ENCODE data around the gene ACOT7.

DNA sequence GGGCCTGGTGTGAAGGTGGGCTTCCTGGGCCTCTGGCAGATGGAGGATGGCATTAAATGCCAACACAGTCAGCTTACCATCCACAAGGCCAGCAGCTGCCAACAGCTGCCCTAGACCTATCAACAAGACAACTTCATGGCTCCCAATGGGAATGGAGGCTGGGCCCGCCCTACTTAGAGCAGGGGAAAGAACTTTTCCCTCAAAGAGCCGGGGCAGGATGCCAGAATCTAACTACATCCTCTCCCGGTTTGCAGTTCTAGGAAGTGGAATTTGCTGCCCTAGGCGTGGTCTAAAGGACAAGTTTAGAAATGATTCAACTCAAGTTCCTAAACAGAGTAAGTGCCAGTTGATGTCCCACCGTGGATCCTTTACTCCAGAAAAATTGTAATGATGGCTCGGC is 170.9 kb downstream of the ACOT7 start:
- TF ChIP-seq, protein P1, sequence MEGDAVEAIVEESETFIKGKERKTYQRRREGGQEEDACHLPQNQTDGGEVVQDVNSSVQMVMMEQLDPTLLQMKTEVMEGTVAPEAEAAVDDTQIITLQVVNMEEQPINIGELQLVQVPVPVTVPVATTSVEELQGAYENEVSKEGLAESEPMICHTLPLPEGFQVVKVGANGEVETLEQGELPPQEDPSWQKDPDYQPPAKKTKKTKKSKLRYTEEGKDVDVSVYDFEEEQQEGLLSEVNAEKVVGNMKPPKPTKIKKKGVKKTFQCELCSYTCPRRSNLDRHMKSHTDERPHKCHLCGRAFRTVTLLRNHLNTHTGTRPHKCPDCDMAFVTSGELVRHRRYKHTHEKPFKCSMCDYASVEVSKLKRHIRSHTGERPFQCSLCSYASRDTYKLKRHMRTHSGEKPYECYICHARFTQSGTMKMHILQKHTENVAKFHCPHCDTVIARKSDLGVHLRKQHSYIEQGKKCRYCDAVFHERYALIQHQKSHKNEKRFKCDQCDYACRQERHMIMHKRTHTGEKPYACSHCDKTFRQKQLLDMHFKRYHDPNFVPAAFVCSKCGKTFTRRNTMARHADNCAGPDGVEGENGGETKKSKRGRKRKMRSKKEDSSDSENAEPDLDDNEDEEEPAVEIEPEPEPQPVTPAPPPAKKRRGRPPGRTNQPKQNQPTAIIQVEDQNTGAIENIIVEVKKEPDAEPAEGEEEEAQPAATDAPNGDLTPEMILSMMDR (IDR thresholded peaks at IDR 0.05; ENCODE audit: borderline replicate concordance, extremely low read depth, low read length, poor library complexity, severe bottlenecking): no peak
- TF ChIP-seq EZH2 (IDR thresholded peaks at IDR 0.05; ENCODE audit: borderline replicate concordance, low read depth, low read length, severe bottlenecking): no peak
